ENCODE data around the gene GPX4. TPM values are rescaled to one million over a fixed set of nuclear protein-coding genes. Genes with fewer than 3 reads are reported as not detected.

GPX4 gene
- total RNA-seq, 6 experiments from 2014 or later = 204 to 389 (median 212) TPM

- intact Hi-C loops (cut with DNase I) = no loop called here
- Histone ChIP-seq H3K36me3 (peaks cover 0 to 16% (median 15%) of the 10 kb centered on the region in 4 donors), H3K27me3 (no peaks in the 10 kb centered on the region), H3K9me3 (no peaks in the 10 kb centered on the region), H3K4me3 (no peak overlapping the region), H3K27ac (no peak overlapping the region), H3K4me1 (no peaks in the 10 kb centered on the region)
- no peak for DNase-seq
- no peak for ATAC-seq
- TF ChIP-seq POLR2A (IDR thresholded peaks at IDR 0.05) = no peak
- no peak for TF ChIP-seq CTCF (IDR thresholded peaks at IDR 0.05)
- 83% methylated on average over 1 of the region's 15 CpGs for WGBS (ENCODE audit: insufficient coverage, low coverage, low lambda C conversion rate, missing lambda C conversion rate)
Measured at GRCh38 chr19:1147934-1148549, 44.2 kb downstream of the GPX4 start.

GRCh38 chr19:1149259-1150045 is 45.7 kb downstream of the GPX4 start:
- H3K4me1 ChIP-seq = peaks cover 0 to 8% (median under 1%) of the 10 kb centered on the region in 4 donors
- H3K4me3 ChIP-seq = no peak overlapping the region
- H3K27me3 ChIP-seq = no peaks in the 10 kb centered on the region
- H3K36me3 ChIP-seq = peaks cover 0 to 16% (median 14%) of the 10 kb centered on the region in 4 donors
- WGBS (ENCODE audit: insufficient coverage, low coverage, low lambda C conversion rate, missing lambda C conversion rate) = 92% methylated on average over 4 of the region's 39 CpGs
- H3K9me3 ChIP-seq = no peaks in the 10 kb centered on the region
- no peak for ATAC-seq
- peak in 2 of 3 donors; percentile 23 to 50 for DNase-seq
- TF ChIP-seq POLR2A (IDR thresholded peaks at IDR 0.05) (no peak), CTCF (IDR thresholded peaks at IDR 0.05) (no peak)
- H3K27ac ChIP-seq = no peak overlapping the region
- intact Hi-C loops (cut with DNase I) = no loop called here

GRCh38 chr19:1150333-1151036 is 46.7 kb downstream of the GPX4 start:
- peak in 2 of 3 donors; percentile 21 to 54 for DNase-seq
- ATAC-seq = no peak
- TF ChIP-seq POLR2A (IDR thresholded peaks at IDR 0.05) = no peak
- TF ChIP-seq CTCF (IDR thresholded peaks at IDR 0.05) = no peak
- Histone ChIP-seq H3K36me3 (peaks cover 0 to 16% (median 14%) of the 10 kb centered on the region in 4 donors), H3K9me3 (no peaks in the 10 kb centered on the region), H3K4me1 (peaks cover 0 to 17% (median 5%) of the 10 kb centered on the region in 4 donors), H3K27me3 (no peaks in the 10 kb centered on the region), H3K27ac (peak overlapping the region; percentile 30 to 76 (median 62)), H3K4me3 (no peak overlapping the region)
- intact Hi-C loops (cut with DNase I) = no loop called here
- WGBS (ENCODE audit: insufficient coverage, low coverage, low lambda C conversion rate, missing lambda C conversion rate) = 100% methylated on average over 2 of the region's 33 CpGs

- TF ChIP-seq POLR2A (IDR thresholded peaks at IDR 0.05) = no peak
- no peak for TF ChIP-seq CTCF (IDR thresholded peaks at IDR 0.05)
- no peaks in the 10 kb centered on the region for H3K9me3 ChIP-seq
- no peaks in the 10 kb centered on the region for H3K27me3 ChIP-seq
- intact Hi-C loops (cut with DNase I) = no loop called here
- no peak overlapping the region for H3K4me3 ChIP-seq
- peaks cover 0 to 24% (median 9%) of the 10 kb centered on the region in 4 donors for H3K4me1 ChIP-seq
- peak in 3 of 4 donors; percentile 6 to 29 (median 14) for ATAC-seq
- peak overlapping the region; percentile 32 to 76 (median 62) for H3K27ac ChIP-seq
- DNase-seq = peak in 2 of 3 donors; percentile 44 to 66
- H3K36me3 ChIP-seq = peaks cover 0 to 14% (median 13%) of the 10 kb centered on the region in 4 donors
- 90% methylated on average over 2 of the region's 12 CpGs for WGBS (ENCODE audit: insufficient coverage, low coverage, low lambda C conversion rate, missing lambda C conversion rate)
Measured at GRCh38 chr19:1151037-1151724, 47.4 kb downstream of the GPX4 start.
